AG09309 (cell line): ENCODE results near the gene ERVH48-1.
"Not testable (repeated sequence)": the region's sequence is repeated elsewhere in the genome, so short reads cannot be mapped to it uniquely, and the experiment has no call there.

Experiments used
- DNase-seq: peaks from one replicate; pipeline ENCODE4 v3.0.0-alpha.2; 2010; ENCODE audit warnings: low read depth
- H3K4me3 ChIP-seq: 2 replicates; pipeline ENCODE4 v1.5.1; 2011; ENCODE audit warnings: mild to moderate bottlenecking, low read depth, low read length, moderate library complexity; ENCODE audit not compliant: control insufficient read depth
- TF ChIP-seq, protein P1 (sequence below): IDR thresholded peaks from 2 replicates; pipeline ENCODE4 v1.5.1; 2011; ENCODE audit warnings: mild to moderate bottlenecking, low read depth, low read length, inconsistent platforms; ENCODE audit not compliant: insufficient read depth, control insufficient read depth; ENCODE audit errors: missing control alignments

The ERVH48-1 gene

DNA sequence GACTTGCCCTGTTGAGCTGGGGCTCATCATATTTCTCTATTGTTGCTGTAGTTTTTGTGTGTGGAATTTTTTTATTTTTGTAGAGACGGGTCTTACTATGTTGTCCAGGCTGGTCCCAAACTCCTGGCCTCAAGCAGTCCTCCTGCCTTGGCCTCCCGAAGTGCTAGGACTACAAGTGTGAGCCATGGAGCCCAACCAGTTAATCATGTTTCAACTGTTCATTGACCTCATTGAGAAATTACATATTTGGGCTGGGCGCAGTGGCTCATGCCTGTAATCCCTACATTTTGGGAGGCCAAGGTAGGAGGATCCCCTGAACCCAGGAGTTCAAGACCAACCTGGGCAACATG, 39.8 kb upstream of the ERVH48-1 start:
- no peak for DNase-seq
- H3K4me3 ChIP-seq, result no peak overlapping the region
- TF ChIP-seq, protein P1, sequence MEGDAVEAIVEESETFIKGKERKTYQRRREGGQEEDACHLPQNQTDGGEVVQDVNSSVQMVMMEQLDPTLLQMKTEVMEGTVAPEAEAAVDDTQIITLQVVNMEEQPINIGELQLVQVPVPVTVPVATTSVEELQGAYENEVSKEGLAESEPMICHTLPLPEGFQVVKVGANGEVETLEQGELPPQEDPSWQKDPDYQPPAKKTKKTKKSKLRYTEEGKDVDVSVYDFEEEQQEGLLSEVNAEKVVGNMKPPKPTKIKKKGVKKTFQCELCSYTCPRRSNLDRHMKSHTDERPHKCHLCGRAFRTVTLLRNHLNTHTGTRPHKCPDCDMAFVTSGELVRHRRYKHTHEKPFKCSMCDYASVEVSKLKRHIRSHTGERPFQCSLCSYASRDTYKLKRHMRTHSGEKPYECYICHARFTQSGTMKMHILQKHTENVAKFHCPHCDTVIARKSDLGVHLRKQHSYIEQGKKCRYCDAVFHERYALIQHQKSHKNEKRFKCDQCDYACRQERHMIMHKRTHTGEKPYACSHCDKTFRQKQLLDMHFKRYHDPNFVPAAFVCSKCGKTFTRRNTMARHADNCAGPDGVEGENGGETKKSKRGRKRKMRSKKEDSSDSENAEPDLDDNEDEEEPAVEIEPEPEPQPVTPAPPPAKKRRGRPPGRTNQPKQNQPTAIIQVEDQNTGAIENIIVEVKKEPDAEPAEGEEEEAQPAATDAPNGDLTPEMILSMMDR, result no peak

DNA sequence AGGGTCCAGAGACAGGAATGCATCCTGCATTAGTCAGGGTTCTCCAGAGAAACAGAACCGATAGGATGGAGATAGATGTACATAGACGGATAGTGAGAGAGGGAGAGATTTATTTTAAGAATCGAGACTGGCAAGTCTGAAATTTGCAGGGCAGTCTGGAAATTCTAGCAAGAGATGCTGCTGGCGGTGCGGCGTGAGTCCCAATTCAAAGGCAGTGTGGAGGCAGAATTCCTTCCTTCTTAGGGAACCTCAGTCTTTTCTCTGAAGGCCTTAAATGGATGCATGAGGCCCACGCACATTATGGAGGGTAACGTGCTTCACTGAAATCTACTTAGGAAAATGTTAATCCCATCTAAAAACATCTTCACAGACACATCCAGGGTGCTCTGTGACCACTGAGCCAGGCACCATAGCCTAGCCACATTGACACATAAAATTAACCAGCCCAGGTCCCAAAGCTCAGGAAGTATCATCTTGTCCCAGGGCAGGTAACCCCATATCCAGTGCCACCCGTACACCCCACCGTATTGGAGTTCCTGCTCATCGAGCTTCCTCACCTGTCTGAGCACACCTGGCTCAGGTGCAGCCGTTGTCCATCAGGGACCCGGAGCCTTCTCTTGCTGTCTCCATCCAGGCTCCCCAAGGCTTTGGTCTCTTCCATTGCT, 39.2 kb upstream of the ERVH48-1 start:
- H3K4me3 ChIP-seq, result no peak overlapping the region
- TF ChIP-seq, protein P1, result no peak
- no peak for DNase-seq

DNA sequence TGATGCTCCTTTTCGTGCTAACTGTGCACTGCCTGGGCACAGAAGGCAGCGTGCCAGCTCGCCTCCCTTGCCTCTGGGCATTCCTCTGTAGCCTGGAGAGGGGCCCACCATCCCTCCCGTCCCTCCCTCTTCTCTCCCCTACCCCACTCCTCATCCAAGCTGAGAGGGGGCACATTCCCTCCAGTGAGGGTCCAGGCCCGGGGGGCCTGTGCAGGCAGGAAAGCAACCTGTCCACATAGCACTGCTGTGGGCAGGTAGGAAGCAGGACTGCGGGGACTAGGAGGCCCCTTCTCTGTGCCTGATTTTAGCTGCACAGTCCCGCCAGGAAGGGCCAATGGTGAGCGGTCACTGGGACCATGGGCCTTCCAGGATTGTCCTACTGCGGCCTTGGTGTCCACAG, 38.7 kb upstream of the ERVH48-1 start:
- no peak overlapping the region for H3K4me3 ChIP-seq
- TF ChIP-seq, protein P1, result no peak
- DNase-seq, result no peak

DNA sequence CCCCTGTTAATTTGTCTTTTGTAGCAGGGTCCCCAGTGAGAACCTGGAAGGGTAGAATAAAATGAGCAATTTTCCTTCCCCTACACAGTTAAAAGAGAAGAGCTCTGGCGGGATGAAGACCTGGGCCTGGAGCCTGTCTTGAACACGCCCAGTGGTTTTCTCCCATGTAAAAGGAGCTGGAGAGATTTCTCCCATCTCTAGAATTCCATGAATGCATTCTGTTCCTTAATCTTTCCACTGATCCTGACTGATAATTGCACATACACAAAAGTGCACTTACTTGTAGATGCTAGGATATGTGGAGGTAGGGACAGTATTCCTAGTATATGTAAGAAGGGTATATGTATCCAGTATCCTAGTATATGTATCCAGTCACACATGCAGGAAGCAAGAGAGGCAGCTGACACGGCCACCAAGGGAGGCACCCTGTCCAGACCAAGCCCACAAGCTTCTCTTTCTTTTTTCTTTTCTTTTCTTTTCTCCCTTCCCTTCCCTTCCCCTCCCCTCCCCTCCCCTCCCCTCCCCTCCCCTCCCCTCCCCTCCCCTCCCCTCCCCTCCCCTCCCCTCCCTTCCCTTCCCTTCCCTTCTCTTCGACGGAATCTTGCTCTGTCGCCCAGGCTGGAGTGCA, 37.1 kb upstream of the ERVH48-1 start:
- TF ChIP-seq, protein P1, result no peak

DNA sequence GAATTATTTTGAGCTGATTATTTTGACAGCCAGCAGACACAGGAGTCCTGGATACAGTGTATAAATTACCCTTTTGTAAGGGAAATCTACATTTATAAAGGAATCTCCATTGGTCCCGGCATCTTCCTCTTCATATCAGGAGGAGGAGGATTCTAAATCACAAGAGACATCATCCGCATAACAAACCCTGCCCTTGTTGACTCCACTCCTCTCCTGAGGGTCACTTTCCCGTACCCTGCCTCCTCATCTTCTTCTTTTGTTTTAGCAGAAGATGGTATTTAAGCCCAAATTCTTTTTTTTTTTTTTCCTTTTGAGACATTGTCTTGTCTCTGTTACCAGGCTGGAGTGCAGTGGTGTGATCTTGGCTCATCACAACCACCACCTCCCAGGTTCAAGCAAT, 34.3 kb upstream of the ERVH48-1 start:
- DNase-seq, result no peak
- TF ChIP-seq, protein P1, result no peak

More for the DNA sequence above, 37.1 kb upstream of the ERVH48-1 start:
- H3K4me3 ChIP-seq, result no peak overlapping the region
- no peak for DNase-seq

DNA sequence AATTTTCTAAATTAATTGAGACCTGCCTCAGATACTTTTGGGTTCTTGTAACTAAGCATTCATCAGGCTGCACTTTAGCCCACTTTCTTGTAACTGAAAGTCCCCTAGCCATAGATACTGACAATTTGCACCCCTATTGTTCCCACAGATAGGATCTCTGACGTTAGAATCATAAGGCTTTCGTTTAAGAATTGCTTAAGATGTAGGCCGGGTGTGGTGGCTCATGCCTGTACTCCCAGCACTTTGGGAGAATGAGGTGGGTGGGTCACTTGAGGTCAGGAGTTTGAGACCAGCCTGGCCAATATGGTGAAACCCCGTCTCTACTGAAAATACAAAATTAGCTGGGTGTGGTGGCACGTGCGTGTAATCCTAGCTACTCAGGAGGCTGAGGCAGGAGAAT, 32.7 kb upstream of the ERVH48-1 start:
- not testable (repeated sequence) for H3K4me3 ChIP-seq, DNase-seq

More for the DNA sequence above, 34.3 kb upstream of the ERVH48-1 start:
- no peak overlapping the region for H3K4me3 ChIP-seq

DNA sequence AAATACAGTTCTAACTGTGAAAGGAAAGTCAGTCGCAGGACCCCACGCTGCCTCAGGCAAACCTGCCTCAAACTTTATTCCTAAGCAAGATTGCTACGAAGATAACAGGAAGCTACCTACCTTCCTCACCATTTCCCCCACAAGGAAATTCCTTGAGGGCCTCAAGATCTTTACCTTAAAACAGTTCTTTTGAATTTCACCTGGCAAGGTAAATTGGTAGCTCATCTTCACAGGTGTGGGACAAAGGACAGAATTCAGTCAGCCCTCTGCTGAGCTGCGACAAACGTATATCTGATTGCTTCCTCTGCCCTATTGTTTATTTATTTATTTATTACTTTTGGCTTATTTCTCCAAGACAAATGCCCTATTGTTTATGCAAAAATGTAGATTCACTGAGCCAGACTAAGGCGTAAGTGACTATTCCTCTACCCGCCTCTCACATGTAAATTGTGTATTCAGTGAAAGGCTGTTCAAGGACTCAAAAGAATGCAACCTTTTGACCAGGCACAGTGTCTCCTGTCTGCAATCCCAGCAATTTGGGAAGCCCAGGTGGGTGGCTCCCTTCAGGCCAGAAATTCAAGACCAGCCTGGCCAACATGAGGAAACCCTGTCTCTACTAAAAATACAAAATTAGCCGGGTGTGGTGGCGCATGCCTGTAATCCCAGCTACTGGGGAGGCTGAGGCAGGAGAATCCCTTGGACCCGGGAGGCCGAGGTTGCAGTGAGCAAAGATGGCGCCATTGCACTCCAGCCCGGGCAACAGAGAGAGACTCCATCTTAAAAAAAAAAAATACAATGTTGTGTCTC, 31.6 kb upstream of the ERVH48-1 start:
- TF ChIP-seq, protein P1, result no peak
- no peak for DNase-seq
- no peak overlapping the region for H3K4me3 ChIP-seq

DNA sequence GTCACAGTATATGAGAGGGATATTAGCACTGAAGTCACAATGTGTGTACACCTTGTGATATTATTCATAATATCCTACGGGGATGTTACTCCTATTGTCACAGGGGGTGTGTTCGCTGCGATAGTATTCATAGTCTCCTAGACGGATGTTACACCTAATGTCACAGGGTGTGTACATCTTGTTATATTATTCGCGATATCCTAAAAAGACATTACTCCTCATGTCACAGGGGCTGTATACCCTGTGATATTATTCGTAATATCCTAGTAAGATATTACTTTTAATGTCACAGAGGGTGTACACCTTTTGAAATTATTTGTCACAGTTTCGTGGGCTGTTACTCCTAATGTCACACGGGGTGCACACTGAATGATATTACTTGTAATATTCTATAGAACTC, 25.8 kb upstream of the ERVH48-1 start:
- H3K4me3 ChIP-seq, DNase-seq: not testable (repeated sequence)

DNA sequence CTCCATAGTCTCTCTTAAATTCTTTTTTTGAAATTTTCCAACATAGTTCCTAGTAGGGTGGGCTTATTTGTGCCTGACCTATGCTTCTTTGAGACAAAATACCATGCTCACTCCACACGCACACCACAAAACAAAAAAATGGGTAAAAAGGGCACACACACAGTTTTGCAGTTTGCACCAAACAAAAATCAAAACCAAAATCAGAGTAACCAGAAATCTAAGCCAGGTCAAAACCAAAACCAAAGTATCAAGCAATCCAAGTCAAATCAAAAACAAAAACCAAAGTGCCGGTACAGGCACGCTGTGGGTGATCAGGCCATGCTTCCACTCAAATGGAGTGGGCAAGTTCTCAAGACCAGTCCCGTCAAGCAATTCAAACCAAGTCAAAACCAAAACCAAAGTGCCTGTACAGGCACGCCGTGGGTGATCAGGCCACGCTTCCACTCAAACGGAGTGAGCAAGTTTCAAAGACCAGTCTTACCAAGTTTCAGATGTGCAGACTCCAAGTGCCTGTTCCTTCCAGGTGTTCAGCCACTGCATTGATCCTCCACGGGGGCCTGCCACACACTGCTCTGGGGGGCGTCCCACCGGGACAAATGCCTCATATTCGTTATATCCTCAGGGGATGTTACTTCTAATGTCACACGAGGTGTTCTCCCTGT, 23.8 kb upstream of the ERVH48-1 start:
- not testable (repeated sequence) for H3K4me3 ChIP-seq, DNase-seq
